ENCODE measurements around the gene RXRG. TPM values are rescaled to one million over a fixed set of nuclear protein-coding genes. Genes with fewer than 3 reads are reported as not detected.

The RXRG gene
- total RNA-seq, 1 experiment from 2014 or later = not detected

DNA sequence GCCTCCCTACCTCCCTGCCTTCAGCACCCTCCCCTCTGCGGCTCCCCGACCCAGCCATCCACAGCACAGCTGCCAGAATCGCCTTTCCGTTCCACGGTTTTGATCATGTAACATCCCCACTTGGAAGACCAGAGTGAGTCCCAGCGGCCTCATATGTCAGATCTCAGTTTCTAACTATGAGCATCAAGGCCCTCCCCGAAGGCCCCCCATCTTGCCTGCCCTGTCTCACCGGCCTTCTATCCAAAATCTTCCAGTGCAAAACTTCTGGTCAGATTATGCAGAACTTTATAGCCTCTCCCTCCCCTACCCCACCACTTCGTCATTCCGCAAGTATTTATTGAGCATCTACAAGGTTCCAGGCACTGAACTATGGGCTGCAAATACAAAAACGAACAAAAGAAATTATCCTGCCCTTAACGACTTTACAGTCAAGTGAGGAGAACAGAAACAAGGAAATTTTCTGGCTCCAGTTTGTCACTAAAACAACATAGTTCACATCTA, 68.1 kb downstream of the RXRG start:
- H3K4me1 ChIP-seq (ENCODE audit: control insufficient read depth in 1 of 2, insufficient read depth in 2 of 2, low read length in 2 of 2) = peaks cover 0 to 13% of the 10 kb centered on the region in 2 experiments; a peak in 3 of 4 replicates
- H3K27me3 ChIP-seq (ENCODE audit: insufficient read depth, low read length) = peaks cover 6% of the 10 kb centered on the region
- no peak overlapping the region; the same call in 1 of the 2 replicates for H3K27ac ChIP-seq (ENCODE audit: low read depth, low read length)
- TF ChIP-seq EZH2 (IDR thresholded peaks at IDR 0.05) = no peak
- TF ChIP-seq JUND (IDR thresholded peaks at IDR 0.05) = no peak
- TF ChIP-seq, protein P1, sequence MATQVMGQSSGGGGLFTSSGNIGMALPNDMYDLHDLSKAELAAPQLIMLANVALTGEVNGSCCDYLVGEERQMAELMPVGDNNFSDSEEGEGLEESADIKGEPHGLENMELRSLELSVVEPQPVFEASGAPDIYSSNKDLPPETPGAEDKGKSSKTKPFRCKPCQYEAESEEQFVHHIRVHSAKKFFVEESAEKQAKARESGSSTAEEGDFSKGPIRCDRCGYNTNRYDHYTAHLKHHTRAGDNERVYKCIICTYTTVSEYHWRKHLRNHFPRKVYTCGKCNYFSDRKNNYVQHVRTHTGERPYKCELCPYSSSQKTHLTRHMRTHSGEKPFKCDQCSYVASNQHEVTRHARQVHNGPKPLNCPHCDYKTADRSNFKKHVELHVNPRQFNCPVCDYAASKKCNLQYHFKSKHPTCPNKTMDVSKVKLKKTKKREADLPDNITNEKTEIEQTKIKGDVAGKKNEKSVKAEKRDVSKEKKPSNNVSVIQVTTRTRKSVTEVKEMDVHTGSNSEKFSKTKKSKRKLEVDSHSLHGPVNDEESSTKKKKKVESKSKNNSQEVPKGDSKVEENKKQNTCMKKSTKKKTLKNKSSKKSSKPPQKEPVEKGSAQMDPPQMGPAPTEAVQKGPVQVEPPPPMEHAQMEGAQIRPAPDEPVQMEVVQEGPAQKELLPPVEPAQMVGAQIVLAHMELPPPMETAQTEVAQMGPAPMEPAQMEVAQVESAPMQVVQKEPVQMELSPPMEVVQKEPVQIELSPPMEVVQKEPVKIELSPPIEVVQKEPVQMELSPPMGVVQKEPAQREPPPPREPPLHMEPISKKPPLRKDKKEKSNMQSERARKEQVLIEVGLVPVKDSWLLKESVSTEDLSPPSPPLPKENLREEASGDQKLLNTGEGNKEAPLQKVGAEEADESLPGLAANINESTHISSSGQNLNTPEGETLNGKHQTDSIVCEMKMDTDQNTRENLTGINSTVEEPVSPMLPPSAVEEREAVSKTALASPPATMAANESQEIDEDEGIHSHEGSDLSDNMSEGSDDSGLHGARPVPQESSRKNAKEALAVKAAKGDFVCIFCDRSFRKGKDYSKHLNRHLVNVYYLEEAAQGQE (IDR thresholded peaks at IDR 0.05; ENCODE audit: low read depth) = no peak
- no peak for TF ChIP-seq EGR1 (IDR thresholded peaks at IDR 0.05; ENCODE audit: low read depth)
- no peak for TF ChIP-seq POLR2AphosphoS5 (IDR thresholded peaks at IDR 0.05; ENCODE audit: low read depth, low read length)
- no peak for TF ChIP-seq ZFX (IDR thresholded peaks at IDR 0.05)
- no peak for TF ChIP-seq POLR2A (IDR thresholded peaks at IDR 0.05; ENCODE audit: borderline replicate concordance, extremely low read depth, insufficient read depth, insufficient read length)
- no peak for TF ChIP-seq CBX3 (IDR thresholded peaks at IDR 0.05; ENCODE audit: low read depth)
- TF ChIP-seq, protein P2, sequence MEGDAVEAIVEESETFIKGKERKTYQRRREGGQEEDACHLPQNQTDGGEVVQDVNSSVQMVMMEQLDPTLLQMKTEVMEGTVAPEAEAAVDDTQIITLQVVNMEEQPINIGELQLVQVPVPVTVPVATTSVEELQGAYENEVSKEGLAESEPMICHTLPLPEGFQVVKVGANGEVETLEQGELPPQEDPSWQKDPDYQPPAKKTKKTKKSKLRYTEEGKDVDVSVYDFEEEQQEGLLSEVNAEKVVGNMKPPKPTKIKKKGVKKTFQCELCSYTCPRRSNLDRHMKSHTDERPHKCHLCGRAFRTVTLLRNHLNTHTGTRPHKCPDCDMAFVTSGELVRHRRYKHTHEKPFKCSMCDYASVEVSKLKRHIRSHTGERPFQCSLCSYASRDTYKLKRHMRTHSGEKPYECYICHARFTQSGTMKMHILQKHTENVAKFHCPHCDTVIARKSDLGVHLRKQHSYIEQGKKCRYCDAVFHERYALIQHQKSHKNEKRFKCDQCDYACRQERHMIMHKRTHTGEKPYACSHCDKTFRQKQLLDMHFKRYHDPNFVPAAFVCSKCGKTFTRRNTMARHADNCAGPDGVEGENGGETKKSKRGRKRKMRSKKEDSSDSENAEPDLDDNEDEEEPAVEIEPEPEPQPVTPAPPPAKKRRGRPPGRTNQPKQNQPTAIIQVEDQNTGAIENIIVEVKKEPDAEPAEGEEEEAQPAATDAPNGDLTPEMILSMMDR (IDR thresholded peaks at IDR 0.05 in 2 of 3, conservative IDR thresholded peaks at IDR 0.05 in 1 of 3; ENCODE audit: borderline replicate concordance in 1 of 3, insufficient read depth in 1 of 3, low read depth in 2 of 3, low read length in 2 of 3) = no peak
- no peak for TF ChIP-seq RAD21 (IDR thresholded peaks at IDR 0.05; ENCODE audit: low read depth)
- TF ChIP-seq CEBPB (IDR thresholded peaks at IDR 0.05; ENCODE audit: low read depth) = no peak
- TF ChIP-seq SP1 (IDR thresholded peaks at IDR 0.05; ENCODE audit: low read depth) = no peak
- no peak for TF ChIP-seq EZH2phosphoT487 (IDR thresholded peaks at IDR 0.05; ENCODE audit: borderline replicate concordance)
- no peak for TF ChIP-seq TCF7L2 (IDR thresholded peaks at IDR 0.05; ENCODE audit: borderline replicate concordance, extremely low read depth, insufficient read depth, insufficient read length)
- TF ChIP-seq, protein P3, sequence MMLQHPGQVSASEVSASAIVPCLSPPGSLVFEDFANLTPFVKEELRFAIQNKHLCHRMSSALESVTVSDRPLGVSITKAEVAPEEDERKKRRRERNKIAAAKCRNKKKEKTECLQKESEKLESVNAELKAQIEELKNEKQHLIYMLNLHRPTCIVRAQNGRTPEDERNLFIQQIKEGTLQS (IDR thresholded peaks at IDR 0.05) = no peak
- TF ChIP-seq ZNF274 (IDR thresholded peaks at IDR 0.05; ENCODE audit: low read depth, low read length) = no peak
- no peak for TF ChIP-seq SRF (IDR thresholded peaks at IDR 0.05; ENCODE audit: low read depth)
- TF ChIP-seq SIN3A (IDR thresholded peaks at IDR 0.05; ENCODE audit: low read depth) = no peak
- no peak for TF ChIP-seq FOSL1 (IDR thresholded peaks at IDR 0.05; ENCODE audit: low read depth)
- TF ChIP-seq ELF1 (IDR thresholded peaks at IDR 0.05; ENCODE audit: borderline replicate concordance, low read depth) = no peak
- ChIA-PET CTCF (interaction anchor here (0.7 to 2.0 kb wide), 2 partner anchors 10 to 16 kb away, joined by 3 to 8 read pairs; no protein-coding TSS in a partner anchor), RAD21 (ENCODE audit: low non-redundant PET in 1 of 2, low total read pairs in 2 of 2, uncharacterized antibody in 2 of 2, unreplicated experiment in 2 of 2) (no interaction called here), POLR2A (no interaction called here)
- no peak overlapping the region for H3K9ac ChIP-seq (ENCODE audit: low read length)
- H3K79me2 ChIP-seq (ENCODE audit: insufficient read depth, low read length) = no peaks in the 10 kb centered on the region
- H3K9me2 ChIP-seq (ENCODE audit: insufficient read depth) = no peaks in the 10 kb centered on the region
- intact Hi-C loops (cut with micrococcal nuclease) = no loop called here
- peak overlapping the region; percentile 27 to 49; a peak in 3 of 4 replicates for H3K4me3 ChIP-seq (replicated peaks in 1 of 2; ENCODE audit: low read depth in 1 of 2, low read length in 2 of 2)
- no TSS peak for BruUV-seq (replicated peaks)
- no peaks in the 10 kb centered on the region for H3K36me3 ChIP-seq (ENCODE audit: control insufficient read depth in 1 of 2, insufficient read depth in 2 of 2, low read length in 2 of 2)
- no peaks in the 10 kb centered on the region for H3K9me3 ChIP-seq (ENCODE audit: control insufficient read depth in 1 of 2, insufficient read depth in 1 of 2, low read depth in 1 of 2, low read length in 2 of 2)
- 0 out of 2 replicates have a peak, but pooled peaks have one; percentile 6 for ATAC-seq
- peak overlapping the region; percentile 75 for H3K4me2 ChIP-seq (ENCODE audit: low read length)
- DNase-seq (ENCODE audit: low read depth, low spot score) = no peak
- H2AFZ ChIP-seq (ENCODE audit: low read depth, low read length, poor library complexity, severe bottlenecking) = peak overlapping the region; percentile 83
- no peaks in the 10 kb centered on the region for H4K20me1 ChIP-seq (ENCODE audit: insufficient read depth)

Measured in HCT116 (cell line).